Activated T-helper 1 cell treated with Interleukin-2 at 50 U/mL for 16 hours (primary cell): ENCODE data around the gene DGKH.

ENCODE experiments used
- DNase-seq: peaks from one replicate; pipeline ENCODE4 v3.0.0-alpha.2; 2020; ENCODE audit warnings: low read depth

DGKH gene

GRCh38 chr13:42239161-42239560, 190.7 kb downstream of the DGKH start:
- DNase-seq: no peak

- DNase-seq: no peak
Measured at GRCh38 chr13:42239644-42240043, 191.2 kb downstream of the DGKH start.

- DNase-seq: no peak
Measured at GRCh38 chr13:42246541-42246940, 198.1 kb downstream of the DGKH start.

- no peak for DNase-seq
Measured at GRCh38 chr13:42247883-42248282, 199.4 kb downstream of the DGKH start.

GRCh38 chr13:42255886-42256285, 207.4 kb downstream of the DGKH start:
- DNase-seq: no peak

GRCh38 chr13:42258747-42259146, 210.3 kb downstream of the DGKH start:
- no peak for DNase-seq

GRCh38 chr13:42259515-42259914, 211.1 kb downstream of the DGKH start:
- no peak for DNase-seq

- DNase-seq: no peak
Measured at GRCh38 chr13:42260903-42261654, 212.6 kb downstream of the DGKH start.

GRCh38 chr13:42266473-42266872, 218.0 kb downstream of the DGKH start:
- DNase-seq: no peak

- no peak for DNase-seq
Measured at GRCh38 chr13:42270160-42270856, 221.9 kb downstream of the DGKH start.

GRCh38 chr13:42270857-42271215, 222.4 kb downstream of the DGKH start:
- no peak for DNase-seq

GRCh38 chr13:42271337-42272114, 223.1 kb downstream of the DGKH start:
- peak; percentile 88 for DNase-seq

- peak; percentile 30 for DNase-seq
Measured at GRCh38 chr13:42272115-42272803, 223.8 kb downstream of the DGKH start, which contains the start of gene AKAP11. Gene AKAP11, plus strand, starts transcription at chr13:42272152. Its CDS starts 14,197 bp downstream, at chr13:42286349.

GRCh38 chr13:42272804-42273175, 224.3 kb downstream of the DGKH start:
- no peak for DNase-seq

- DNase-seq: no peak
Measured at GRCh38 chr13:42274386-42275097, 226.1 kb downstream of the DGKH start.

- DNase-seq: no peak
Measured at GRCh38 chr13:42275098-42275471, 226.6 kb downstream of the DGKH start.

GRCh38 chr13:42275506-42275905, 227.1 kb downstream of the DGKH start:
- no peak for DNase-seq

- no peak for DNase-seq
Measured at GRCh38 chr13:42276683-42277082, 228.2 kb downstream of the DGKH start.

GRCh38 chr13:42277618-42278276, 229.3 kb downstream of the DGKH start:
- no peak for DNase-seq

GRCh38 chr13:42279080-42279479, 230.6 kb downstream of the DGKH start:
- no peak for DNase-seq

- DNase-seq: no peak
Measured at GRCh38 chr13:42279986-42280385, 231.5 kb downstream of the DGKH start.
